Adipose tissue (tissue), 3 donors: ENCODE results near the gene CISD2. TPM values are rescaled to one million over a fixed set of nuclear protein-coding genes. Genes with fewer than 3 reads are reported as not detected.
"Not testable (repeated sequence)": the region's sequence is repeated elsewhere in the genome, so short reads cannot be mapped to it uniquely, and the experiment has no call there.

Experiments
- H3K27ac ChIP-seq: one replicate; pipeline ENCODE4 v1.5.1; 2013; ENCODE audit warnings: low read depth, low read length
- WGBS, 3 donors: extraction: QIAGEN DNeasy Blood & Tissue Kit; methylation state at CpG; one replicate each; pipeline ENCODE4 v1.1.7; 2013; 5-methylcytosine and 5-hydroxymethylcytosine counted together
- polyA plus RNA-seq, 3 donors: library from polyadenylated mRNA; stranded (reverse); fragments of 200-250 nt; gene quantifications; one replicate each; pipeline ENCODE4 v1.2.3, GENCODE V29; 2013
- donor health status: healthy with polysubstance abuse.
- donor health status: Bipolar disorder and iron deficiency.
- donor health status: healthy.

The CISD2 gene
- polyA plus RNA-seq = 10 to 100 TPM; 12.0 to 18.9 (median 18.2) TPM

DNA sequence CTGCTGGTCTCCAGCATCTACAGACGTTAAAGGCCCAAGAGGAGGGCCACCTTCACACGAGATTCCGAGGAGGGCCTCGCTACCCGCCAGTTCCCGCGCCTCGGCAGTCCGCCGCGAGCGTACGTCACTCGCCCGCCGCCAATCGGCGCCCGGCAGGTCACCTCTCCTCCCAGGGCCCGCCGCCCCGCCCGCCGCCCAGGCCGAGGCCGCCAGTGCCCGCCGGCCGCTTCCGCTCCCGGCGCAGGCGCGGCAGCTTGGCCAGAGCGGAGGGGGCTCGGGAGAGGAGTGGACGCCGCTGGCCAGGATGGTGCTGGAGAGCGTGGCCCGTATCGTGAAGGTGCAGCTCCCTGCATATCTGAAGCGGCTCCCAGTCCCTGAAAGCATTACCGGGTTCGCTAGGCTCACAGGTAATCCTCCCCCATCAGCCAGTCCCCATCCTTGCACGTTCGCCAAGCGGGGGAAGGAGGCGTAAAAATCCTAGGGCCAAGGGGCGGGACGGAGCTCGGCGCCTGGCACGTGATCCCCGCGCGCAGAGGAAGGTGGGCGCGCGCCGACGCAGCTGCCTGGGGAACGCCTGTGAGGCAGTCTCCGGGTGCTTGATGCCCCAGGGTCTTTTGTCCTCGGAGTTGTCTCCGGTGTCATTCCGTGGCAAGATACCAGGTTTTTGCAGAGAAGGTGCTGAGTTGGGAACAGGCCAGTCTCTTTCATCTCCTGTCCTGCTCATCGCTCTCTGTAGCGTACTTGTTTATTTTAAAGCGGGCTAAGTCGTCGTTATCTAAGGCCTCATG is at the start of gene CISD2:
Gene CISD2 (plus strand): TSS at position 212 of the 788 bp plus-strand sequence. CDS start 93 bp downstream, at position 305.
- 0% methylated on average over 69 to 71 of the region's 71 CpGs for WGBS, 3 donors
- peak within 1 kb of the TSS; percentile 88 for H3K27ac ChIP-seq

- WGBS, 3 donors = 76 to 93% (median 78%) methylated on average over 10 of the region's 10 CpGs
- H3K27ac ChIP-seq = not testable (repeated sequence)
These were observed 49.7 kb upstream of the CISD2 start for GRCh38 chr4:102819100-102819499.

- H3K27ac ChIP-seq = no peak overlapping the region
- WGBS, 3 donors = 52 to 66% (median 61%) methylated on average over 8 of the region's 8 CpGs
These were observed 49.0 kb upstream of the CISD2 start for GRCh38 chr4:102819588-102820365.

GRCh38 chr4:102823464-102823863 is 45.3 kb upstream of the CISD2 start:
- WGBS, 3 donors = 8 to 37% (median 23%) methylated on average over 4 of the region's 4 CpGs
- H3K27ac ChIP-seq = no peak overlapping the region

- no peak overlapping the region for H3K27ac ChIP-seq
- WGBS, 3 donors = 17 to 51% (median 40%) methylated on average over 4 of the region's 4 CpGs
These were observed 44.9 kb upstream of the CISD2 start for GRCh38 chr4:102823897-102824296.

- 3 to 12% (median 7%) methylated on average over 2 of the region's 2 CpGs for WGBS, 3 donors
- no peak overlapping the region for H3K27ac ChIP-seq
These were observed 44.4 kb upstream of the CISD2 start for GRCh38 chr4:102824398-102824797.

- 0% methylated on average over 23 of the region's 23 CpGs for WGBS, 3 donors
- H3K27ac ChIP-seq = peak overlapping the region; percentile 100
These were observed 43.3 kb upstream of the CISD2 start for GRCh38 chr4:102825261-102826091.

DNA sequence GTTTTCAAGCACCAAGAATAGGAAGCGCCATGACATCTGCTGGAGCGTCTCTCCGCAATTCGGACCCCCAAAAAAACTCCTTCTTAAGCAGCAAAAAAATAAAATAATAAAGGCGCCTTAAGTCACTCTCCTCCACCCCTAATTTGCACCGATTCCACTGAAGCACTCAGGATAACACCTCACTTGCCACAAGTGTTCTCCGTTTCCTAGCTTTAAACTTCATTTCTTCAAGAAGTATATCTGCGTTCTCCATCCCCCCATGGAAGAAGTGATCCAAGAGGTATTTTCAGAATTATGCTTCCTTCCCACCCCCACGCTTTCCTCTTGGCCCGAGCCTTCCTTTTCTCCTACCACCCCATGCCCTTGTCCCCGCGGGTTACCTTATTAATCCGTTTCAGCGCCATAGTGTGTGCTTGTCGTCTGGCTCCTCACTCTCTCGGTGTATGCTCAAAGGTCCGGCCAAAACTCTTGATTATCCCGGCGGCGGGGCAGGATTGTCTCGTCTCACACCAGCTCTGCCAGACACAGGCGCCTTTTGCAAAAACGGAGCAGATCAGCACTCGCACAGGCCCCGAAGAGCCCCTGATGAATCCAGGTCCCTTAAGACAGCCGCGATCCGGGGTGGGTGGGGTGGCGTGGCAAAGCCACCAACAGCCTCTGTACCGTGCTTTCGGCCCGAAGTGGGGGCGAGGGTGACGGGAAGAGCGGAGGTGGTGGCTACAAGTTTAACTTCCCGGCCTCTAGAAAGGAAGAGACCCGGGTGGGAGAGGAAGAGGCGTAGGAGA is 42.5 kb upstream of the CISD2 start:
- 0 to 1% (median 0%) methylated on average over 38 of the region's 38 CpGs for WGBS, 3 donors
- peak overlapping the region; percentile 100 for H3K27ac ChIP-seq

DNA sequence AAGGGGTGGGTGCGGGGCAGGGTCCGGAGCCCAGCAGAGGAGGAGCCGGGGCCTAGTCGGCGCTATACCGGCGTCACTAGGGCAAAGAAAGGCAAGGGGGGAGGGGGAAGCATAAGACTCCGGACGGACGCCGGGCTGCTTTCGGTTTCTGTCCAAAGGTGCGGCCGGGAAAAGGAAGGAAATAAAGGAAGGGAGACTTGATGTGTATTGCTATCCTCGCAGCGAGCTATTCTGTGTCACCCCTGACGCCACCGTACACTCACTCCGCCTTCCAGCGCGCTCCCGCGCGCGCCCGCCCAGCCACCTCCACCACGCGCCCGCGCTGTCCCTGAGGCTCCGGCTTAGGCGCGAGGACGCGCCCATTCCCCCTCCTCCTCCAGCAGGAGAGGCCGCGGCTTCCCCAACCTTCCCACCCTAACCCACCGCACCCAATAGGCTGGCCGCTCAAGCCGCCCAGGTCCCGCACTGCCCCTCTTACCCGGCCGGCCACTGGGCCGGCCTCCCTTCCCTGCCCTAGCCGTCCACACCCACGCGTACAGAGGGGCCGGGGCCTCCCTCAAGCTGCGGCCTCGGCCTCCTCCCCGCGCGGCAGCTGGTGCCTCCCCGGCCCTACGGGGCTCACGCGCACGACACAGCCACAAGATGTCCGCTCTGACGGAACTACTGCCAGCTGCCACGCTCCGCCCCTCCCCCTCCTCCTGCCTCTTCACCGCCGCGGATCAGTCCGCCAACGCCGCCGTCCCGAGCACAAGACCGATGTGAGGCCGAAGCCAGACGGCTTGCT is 41.7 kb upstream of the CISD2 start, which contains the start of gene UBE2D3:
Gene UBE2D3 (minus strand): TSS at position 662 of the 784 bp plus-strand sequence. CDS start 1,043 bp downstream, outside the sequence.
- 0 to 1% (median 0%) methylated on average over 61 to 73 of the region's 73 CpGs for WGBS, 3 donors
- peak within 1 kb of the TSS; percentile 100 for H3K27ac ChIP-seq

DNA sequence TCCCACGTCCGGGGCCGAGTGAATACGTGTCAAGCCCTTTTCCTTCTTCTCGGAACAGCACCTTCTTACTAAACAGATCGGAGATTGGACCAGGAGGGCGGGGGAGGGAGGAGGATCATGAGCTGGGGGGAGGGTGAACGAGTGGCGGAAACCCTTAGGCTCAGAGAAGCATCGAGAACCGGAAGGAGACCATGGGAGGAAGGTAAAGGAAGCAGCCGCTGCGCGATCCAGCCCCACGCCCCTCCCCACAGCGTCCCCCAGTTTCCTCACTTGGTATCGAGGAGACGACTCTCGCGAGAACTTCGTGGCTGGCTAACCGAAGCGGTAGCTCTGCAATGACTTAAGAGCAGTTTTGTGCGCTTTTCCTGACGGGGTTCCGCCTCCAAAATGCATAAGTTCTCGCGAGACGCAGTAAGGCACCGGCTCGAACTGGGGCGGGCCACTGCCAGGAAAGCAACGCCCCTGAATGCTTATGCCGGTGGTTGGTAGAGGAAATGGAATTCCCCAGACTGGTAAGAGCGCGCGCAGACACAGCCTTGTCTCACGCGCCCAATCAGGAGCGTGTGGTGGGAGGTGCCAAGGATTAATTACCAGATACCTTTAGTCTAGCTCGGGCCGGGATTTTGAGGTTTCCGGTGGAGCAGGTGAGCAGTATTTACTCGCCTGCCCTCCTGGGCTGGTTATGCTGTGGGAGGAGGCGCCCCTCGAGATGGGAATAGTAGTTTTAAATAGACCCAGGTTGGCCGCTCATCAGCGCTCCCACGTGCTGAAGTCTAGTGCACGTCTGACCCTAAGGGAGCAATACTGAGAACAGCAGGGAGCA is 40.9 kb upstream of the CISD2 start:
- 0% methylated on average over 49 to 50 of the region's 50 CpGs for WGBS, 3 donors
- peak overlapping the region; percentile 100 for H3K27ac ChIP-seq

DNA sequence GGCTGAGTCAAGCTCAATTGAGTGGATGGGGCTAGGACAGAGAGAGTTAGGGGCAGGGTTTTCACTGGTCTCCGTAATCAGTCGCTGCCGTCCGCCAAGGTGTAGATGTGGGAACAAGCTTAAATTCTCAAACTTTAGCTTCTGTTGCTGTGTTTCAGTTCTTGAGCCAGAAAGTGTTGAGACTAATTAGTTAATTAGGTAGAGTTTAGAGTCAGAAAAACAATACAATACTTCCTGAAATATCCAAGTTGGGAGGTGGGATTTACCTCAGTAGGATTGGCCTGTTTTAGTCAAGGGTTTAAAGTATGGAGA is 40.3 kb upstream of the CISD2 start:
- peak overlapping the region; percentile 53 for H3K27ac ChIP-seq
- whole genome bisulfite sequencing, 3 donors = 0% methylated on average over 4 of the region's 4 CpGs

DNA sequence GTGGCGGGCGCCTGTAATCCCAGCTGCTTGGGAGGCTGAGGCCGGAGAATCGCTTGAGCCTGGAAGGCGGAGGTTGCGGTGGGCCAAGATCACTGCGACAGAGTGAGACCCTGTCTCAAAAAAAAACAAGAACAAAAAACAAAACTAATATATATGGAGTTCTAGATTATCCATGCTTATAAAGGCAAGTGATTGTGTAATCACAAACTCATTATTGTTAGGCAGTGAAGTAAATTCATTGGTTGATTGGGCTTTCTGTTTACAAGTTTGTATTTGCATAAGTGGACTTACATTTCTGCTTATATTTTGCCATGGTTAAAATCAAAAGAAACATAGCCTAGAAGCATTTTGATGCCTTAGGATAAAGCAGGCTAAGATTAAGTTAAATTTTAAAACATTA is 39.0 kb upstream of the CISD2 start:
- no peak overlapping the region for H3K27ac ChIP-seq
- 96 to 99% (median 96%) methylated on average over 7 of the region's 7 CpGs for WGBS, 3 donors

DNA sequence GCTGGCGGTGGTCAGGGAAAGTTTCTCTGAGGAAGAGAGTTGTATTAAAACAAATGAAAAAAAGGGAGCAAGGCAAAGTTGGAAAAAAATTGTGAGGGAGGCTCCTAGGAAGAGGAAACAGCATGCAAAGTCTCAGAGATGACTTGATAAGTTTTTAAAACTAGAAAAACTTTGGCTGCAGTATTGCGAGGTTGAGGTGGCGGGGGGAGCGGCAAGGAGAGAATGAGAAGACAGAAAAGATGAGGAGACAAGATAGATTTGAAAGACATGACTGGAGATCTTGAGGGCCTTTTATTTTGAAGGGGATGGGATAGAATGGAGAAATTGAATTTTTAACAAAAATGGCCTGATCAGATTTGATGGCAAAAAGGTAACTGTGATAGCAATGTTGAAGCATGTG is 36.7 kb upstream of the CISD2 start:
- 91 to 95% (median 93%) methylated on average over 4 of the region's 4 CpGs for WGBS, 3 donors
- no peak overlapping the region for H3K27ac ChIP-seq

- H3K27ac ChIP-seq = no peak overlapping the region
- WGBS, 3 donors = 90 to 95% (median 92%) methylated on average over 1 of the region's 1 CpG
These were observed 36.1 kb upstream of the CISD2 start for GRCh38 chr4:102832667-102833066.

- no peak overlapping the region for H3K27ac ChIP-seq
- WGBS, 3 donors = 95 to 100% (median 100%) methylated on average over 1 of the region's 1 CpG
These were observed 32.2 kb upstream of the CISD2 start for GRCh38 chr4:102836596-102836995.

DNA sequence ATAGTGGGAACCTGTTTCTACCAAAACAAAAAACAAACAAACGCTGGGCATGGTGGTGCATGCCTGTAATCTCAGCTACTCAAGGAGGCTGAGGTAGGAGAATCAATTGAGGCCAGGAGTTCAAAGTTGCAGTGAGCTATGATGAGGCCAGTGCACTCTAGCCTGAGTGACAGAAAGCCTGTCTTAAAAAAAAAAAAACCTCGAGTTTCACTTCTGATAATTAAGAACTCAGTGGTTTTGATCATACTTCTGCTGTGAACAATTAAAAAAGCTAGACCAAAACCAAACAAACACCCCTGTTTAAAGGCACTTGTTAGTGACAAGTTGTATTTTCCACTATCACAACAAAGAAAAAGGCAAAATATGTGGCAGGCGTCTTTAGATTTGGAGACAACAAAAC is 26.4 kb upstream of the CISD2 start:
- 87 to 93% (median 89%) methylated on average over 3 of the region's 3 CpGs for WGBS, 3 donors
- H3K27ac ChIP-seq = no peak overlapping the region

DNA sequence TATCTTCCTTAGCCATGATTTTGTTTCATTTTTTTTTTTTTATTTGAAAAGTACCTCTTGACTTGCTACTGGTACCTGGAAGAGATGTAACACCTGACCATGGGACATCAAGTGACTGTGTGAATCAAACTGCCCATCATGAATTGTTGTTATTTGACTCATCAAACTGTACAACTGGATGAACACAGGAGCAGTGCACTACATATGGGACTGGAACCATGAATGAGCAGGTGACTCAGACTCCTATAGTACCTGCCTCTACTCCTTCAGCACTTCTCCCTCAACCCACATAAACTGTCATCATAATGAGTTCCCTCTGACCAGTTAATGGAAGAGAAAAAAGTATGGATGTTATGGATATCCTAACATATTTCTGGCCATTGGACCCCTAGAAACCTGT is 25.5 kb upstream of the CISD2 start:
- no peak overlapping the region for H3K27ac ChIP-seq
